WI38 (cell line): ENCODE data around the gene PARD3B.

Experiments used
- H3K4me3 ChIP-seq: 2 replicates; pipeline ENCODE4 v1.5.1; 2011; ENCODE audit warnings: low read depth, mild to moderate bottlenecking, control low read depth, low read length
- TF ChIP-seq, protein P1 (sequence below): IDR thresholded peaks from 2 replicates; pipeline ENCODE4 v1.5.1; 2012; ENCODE audit warnings: low read depth, mild to moderate bottlenecking, control low read depth, low read length

PARD3B gene

DNA sequence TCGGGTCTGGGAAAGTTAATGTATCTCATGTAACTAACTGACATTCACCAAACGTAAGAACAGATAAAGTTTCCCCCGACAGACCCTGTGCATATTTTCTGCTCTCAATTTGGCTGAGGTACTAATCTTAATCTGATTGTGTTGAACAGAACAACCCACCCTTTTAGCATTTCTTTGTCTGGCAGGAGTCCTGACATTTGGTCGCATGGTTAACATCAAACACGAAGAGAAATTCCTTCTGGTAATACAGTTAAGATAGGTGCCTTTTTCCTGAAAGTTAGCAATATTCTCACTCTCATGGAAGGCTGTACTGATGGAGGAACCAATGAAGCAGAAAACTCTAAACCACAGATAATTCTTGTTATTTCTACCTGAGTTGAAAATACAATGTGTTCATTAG lies 520.8 kb downstream of the PARD3B start:
- TF ChIP-seq, protein P1, sequence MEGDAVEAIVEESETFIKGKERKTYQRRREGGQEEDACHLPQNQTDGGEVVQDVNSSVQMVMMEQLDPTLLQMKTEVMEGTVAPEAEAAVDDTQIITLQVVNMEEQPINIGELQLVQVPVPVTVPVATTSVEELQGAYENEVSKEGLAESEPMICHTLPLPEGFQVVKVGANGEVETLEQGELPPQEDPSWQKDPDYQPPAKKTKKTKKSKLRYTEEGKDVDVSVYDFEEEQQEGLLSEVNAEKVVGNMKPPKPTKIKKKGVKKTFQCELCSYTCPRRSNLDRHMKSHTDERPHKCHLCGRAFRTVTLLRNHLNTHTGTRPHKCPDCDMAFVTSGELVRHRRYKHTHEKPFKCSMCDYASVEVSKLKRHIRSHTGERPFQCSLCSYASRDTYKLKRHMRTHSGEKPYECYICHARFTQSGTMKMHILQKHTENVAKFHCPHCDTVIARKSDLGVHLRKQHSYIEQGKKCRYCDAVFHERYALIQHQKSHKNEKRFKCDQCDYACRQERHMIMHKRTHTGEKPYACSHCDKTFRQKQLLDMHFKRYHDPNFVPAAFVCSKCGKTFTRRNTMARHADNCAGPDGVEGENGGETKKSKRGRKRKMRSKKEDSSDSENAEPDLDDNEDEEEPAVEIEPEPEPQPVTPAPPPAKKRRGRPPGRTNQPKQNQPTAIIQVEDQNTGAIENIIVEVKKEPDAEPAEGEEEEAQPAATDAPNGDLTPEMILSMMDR, result no peak
- no peak overlapping the region for H3K4me3 ChIP-seq

DNA sequence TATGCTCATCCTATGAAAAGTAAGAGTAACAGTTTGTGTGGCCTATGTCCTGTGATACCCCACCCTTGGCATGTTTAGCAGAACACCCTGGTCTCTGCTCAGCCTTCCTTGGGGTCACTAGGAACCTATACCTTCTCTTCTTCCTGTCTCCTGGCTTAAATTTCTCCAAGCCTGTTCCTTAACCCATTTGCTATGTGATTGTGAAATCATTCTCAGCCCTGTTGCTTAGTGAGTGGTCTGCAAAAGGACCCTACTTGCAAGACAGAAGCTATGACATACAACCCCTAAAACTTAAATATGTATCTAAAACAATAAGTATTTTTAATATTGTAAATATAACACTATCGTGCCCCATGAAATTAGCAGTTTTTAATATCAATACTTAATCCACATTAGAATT lies 524.7 kb downstream of the PARD3B start:
- H3K4me3 ChIP-seq, result no peak overlapping the region
- TF ChIP-seq, protein P1, result no peak

DNA sequence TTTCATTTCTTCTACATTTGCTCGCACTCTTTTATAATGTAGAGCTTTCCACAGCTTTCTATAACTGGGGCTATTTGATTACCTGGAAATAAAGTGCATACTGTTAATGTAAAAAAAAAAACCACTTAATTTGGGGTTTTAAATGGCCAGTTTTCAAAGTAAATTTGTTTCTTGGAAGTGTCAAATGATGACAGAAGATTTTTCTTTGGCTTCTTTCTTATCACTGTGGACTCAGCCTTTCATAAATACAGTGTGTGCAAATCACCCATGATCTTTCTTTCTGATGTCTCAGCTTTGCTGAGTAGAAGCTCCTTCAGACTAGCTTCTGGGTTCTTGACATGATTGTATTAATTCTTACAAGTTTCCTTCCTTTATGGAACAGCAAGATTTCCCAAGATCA lies 525.6 kb downstream of the PARD3B start:
- no peak overlapping the region for H3K4me3 ChIP-seq
- TF ChIP-seq, protein P1, result no peak

DNA sequence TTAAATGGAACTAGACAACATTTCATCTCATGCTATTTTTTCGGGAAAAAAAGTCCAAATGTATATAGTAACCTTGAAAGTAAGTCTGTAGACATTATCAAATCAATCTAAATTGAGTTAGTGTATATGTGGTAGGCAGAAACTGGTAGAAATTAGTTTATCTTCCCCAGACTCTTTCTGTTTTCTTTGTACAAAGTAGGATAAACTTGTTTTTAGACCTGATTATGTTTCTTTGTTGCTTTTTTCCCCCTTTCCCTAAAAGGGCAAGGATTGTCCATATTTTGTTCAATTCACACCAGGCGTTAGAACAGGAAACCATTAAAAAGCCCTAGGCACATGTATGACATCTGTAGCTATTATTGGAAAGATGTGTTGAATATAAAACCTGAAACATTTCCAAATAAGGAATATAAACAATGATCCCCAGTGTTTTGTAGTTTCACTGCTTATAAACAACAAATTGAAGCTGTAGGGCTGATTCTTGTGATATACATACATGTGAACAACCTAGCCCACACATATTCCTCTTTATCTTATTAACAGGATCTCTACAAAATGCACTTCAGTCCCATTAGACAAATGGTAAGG lies 528.3 kb downstream of the PARD3B start:
- TF ChIP-seq, protein P1, result no peak
- H3K4me3 ChIP-seq, result no peak overlapping the region

DNA sequence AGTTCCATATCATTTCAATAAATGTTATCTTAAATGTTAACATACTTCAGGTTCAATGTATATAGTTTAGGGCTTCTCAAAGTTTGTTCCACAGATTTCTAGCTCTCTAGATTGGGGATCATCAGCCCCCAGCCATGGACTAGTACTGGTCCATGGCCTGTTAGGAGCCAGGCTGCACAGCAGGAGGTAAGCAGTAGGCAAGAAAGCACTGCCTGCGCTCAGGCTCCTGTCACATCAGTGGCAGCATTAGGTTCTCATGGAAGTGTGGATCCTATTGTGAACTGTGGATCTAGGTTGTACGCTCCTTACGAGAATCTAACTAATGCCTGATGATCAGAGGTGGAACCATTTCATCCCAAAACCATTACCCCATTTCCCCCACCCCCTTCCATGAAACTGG lies 531.1 kb downstream of the PARD3B start:
- TF ChIP-seq, protein P1, result no peak
- H3K4me3 ChIP-seq, result no peak overlapping the region

DNA sequence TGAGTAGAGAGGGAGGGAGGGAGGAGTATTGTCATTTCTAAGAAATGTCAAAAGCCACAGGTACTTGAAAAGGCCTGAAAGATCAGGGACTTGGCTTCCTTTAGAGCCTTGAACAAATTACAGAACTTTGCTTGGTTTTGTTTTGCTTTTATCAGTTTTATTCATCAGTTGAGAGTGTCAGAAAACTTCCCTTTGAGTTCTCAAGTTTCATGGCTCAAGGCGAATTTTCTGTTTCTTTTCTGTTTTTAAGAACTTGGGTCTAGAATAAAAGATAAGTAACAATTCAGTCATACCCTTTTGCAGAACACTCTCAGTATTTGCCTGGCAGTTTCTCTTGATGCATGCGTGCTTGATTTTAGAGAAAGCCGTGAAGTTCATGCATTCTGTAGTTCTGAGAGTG lies 531.9 kb downstream of the PARD3B start:
- H3K4me3 ChIP-seq, result no peak overlapping the region
- TF ChIP-seq, protein P1, result no peak

DNA sequence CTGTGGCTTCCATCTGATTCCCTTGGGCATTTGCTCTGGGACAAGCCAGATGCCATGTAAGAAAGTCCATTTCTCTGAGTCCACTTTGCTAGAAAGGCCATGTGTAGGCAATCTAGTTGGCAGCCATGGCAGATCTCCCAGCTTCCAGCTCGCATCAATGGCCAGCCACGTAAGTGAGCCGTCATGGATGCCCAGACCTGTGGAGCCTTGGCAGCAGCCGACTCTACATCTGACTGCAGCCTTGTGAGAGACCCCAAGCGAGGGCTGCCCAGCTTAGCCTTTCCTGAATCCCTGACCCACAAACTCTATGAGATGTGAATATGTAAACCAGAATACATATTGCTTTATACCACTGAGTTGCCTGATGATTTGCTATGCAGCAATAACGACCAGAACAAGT lies 533.5 kb downstream of the PARD3B start:
- no peak overlapping the region for H3K4me3 ChIP-seq
- TF ChIP-seq, protein P1, result no peak
